Activated effector memory CD4-positive, alpha-beta T cell treated with anti-CD3 and anti-CD28 coated beads, Interleukin-2, amount 50 U/mL, for 16 hours (primary cell): Measurements from ENCODE around the gene FAM227B.

Experiments
- DNase-seq: peaks from one replicate; pipeline ENCODE4 v3.0.0-alpha.2; 2020

Gene FAM227B

GRCh38 chr15:49286649-49287404 lies 333.8 kb downstream of the FAM227B start:
- DNase-seq: no peak

DNA sequence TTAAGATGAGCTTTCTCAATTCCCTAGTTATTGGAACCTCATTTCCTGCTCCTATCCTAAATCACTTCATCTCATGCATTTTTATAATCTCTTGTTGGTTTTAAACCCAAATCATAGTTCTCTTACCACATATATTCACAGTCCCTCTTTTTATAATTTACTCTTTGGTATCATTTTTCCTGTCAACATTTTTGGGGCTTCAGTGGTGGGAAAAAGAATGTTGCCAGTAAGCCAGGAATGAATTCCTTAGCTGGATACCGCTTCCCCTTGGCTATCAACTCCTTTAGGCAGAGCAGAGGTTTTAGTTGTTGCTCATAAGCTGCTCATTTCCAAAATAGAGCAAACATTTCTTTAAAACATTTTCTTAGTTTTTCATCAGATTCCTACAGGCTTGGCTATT lies 338.3 kb downstream of the FAM227B start:
- DNase-seq: no peak

- no peak for DNase-seq
Measured at GRCh38 chr15:49279521-49280456, 340.8 kb downstream of the FAM227B start.

DNA sequence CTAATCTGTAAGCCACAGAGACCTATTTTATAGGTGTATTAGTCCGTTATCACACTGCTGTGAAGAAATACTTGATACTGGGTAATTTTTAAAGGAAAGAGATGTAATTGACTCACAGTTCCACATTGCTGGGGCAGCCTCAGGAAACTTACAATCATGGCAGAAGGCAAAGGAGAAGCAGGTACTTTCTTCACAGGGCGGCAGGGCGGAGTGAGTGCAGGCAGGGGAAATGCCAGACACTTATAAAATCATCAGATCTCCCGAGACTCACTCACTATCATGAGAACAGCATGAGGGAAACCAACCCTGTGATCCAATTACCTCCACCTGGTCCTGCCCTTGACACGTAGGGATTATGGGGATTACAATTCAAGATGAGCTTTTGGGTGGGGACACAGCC lies 341.9 kb downstream of the FAM227B start:
- no peak for DNase-seq
